Measurements from ENCODE around the gene SLC15A1. TPM values are rescaled to one million over a fixed set of nuclear protein-coding genes. Genes with fewer than 3 reads are reported as not detected.

Gene SLC15A1
- total RNA-seq, 4 donors from 2014 or later, result 16.1 to 56.3 (median 44.1) TPM; not detected in 1

- intact Hi-C loops (cut with DNase I; ENCODE audit: low total_unique reads) (no loop called here), in situ Hi-C loops (cut with MboI; ENCODE audit: low pct_ligation_motif_present in 1 of 4, low pct_unique_long_range_greater_than_20kb in 1 of 4, low sequenced_read_pairs in 3 of 4) (no loop called here)
- Histone ChIP-seq H3K36me3 (no peaks in the 10 kb centered on the region), H3K9me3 (no peaks in the 10 kb centered on the region), H3K27me3 (no peaks in the 10 kb centered on the region), H3K4me1 (no peaks in the 10 kb centered on the region), H3K4me3 (no peak overlapping the region), H3K27ac (no peak overlapping the region)
- DNase-seq, result no peak
- WGBS, 2 donors (ENCODE audit: low coverage in 1 of 2), result 75 to 86% methylated on average over 1 of the region's 1 CpG
- TF ChIP-seq CTCF (IDR thresholded peaks at IDR 0.05) (no peak), POLR2AphosphoS5 (IDR thresholded peaks at IDR 0.05) (no peak), POLR2A (IDR thresholded peaks at IDR 0.05) (no peak), EP300 (IDR thresholded peaks at IDR 0.05; ENCODE audit: low read depth) (no peak)
These were observed 13.5 kb downstream of the SLC15A1 start for GRCh38 chr13:98738993-98739392.

DNA sequence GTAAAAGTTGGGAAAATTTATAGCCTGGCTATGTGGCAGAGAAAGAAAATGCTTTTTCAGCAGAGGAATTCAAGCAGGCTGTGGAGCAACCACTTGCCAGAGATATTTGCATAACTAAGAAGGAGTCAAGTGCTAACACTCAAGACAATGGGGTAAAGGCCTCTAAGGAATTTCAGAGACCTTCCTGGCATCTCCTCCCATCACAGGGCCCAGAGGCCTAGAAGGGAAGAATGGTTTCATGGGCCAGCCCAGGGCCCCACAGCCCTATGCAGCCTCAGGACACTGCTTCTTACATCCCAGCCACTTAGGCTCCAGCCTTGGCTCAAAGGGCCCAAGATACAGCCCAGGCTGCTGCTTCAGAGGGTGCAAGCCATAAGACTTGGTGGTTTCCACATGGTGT is 14.3 kb downstream of the SLC15A1 start:
- Histone ChIP-seq H3K36me3 (no peaks in the 10 kb centered on the region), H3K4me3 (no peak overlapping the region), H3K9me3 (no peaks in the 10 kb centered on the region), H3K27ac (no peak overlapping the region), H3K4me1 (no peaks in the 10 kb centered on the region), H3K27me3 (no peaks in the 10 kb centered on the region)
- DNase-seq, result no peak
- in situ Hi-C loops (cut with MboI; ENCODE audit: low pct_ligation_motif_present in 1 of 4, low pct_unique_long_range_greater_than_20kb in 1 of 4, low sequenced_read_pairs in 3 of 4), result no loop called here
- intact Hi-C loops (cut with DNase I; ENCODE audit: low total_unique reads), result no loop called here
- no peak for TF ChIP-seq POLR2A (IDR thresholded peaks at IDR 0.05)
- no peak for TF ChIP-seq POLR2AphosphoS5 (IDR thresholded peaks at IDR 0.05)
- no peak for TF ChIP-seq EP300 (IDR thresholded peaks at IDR 0.05; ENCODE audit: low read depth)
- TF ChIP-seq CTCF (IDR thresholded peaks at IDR 0.05), result no peak

GRCh38 chr13:98731925-98732324 is 20.5 kb downstream of the SLC15A1 start:
- in situ Hi-C loops (cut with MboI; ENCODE audit: low pct_ligation_motif_present in 1 of 4, low pct_unique_long_range_greater_than_20kb in 1 of 4, low sequenced_read_pairs in 3 of 4), result no loop called here
- intact Hi-C loops (cut with DNase I; ENCODE audit: low total_unique reads), result no loop called here
- Histone ChIP-seq H3K36me3 (no peaks in the 10 kb centered on the region), H3K4me3 (no peak overlapping the region), H3K4me1 (peaks cover 0 to 7% (median 0%) of the 10 kb centered on the region in 4 donors), H3K27me3 (no peaks in the 10 kb centered on the region), H3K27ac (no peak overlapping the region), H3K9me3 (no peaks in the 10 kb centered on the region)
- DNase-seq, result no peak
- WGBS, 2 donors (ENCODE audit: low coverage in 1 of 2), result 40 to 41% methylated on average over 1 to 3 of the region's 3 CpGs
- TF ChIP-seq EP300 (IDR thresholded peaks at IDR 0.05; ENCODE audit: low read depth) (no peak), CTCF (IDR thresholded peaks at IDR 0.05) (no peak), POLR2A (IDR thresholded peaks at IDR 0.05) (no peak), POLR2AphosphoS5 (IDR thresholded peaks at IDR 0.05) (no peak)

- TF ChIP-seq EP300 (IDR thresholded peaks at IDR 0.05; ENCODE audit: low read depth) (no peak), POLR2A (IDR thresholded peaks at IDR 0.05) (no peak), POLR2AphosphoS5 (IDR thresholded peaks at IDR 0.05) (no peak), CTCF (IDR thresholded peaks at IDR 0.05) (no peak)
- H3K36me3 ChIP-seq, result no peaks in the 10 kb centered on the region
- intact Hi-C loops (cut with DNase I; ENCODE audit: low total_unique reads), result no loop called here
- 93 to 96% methylated on average over 6 to 17 of the region's 17 CpGs for WGBS, 2 donors (ENCODE audit: low coverage in 1 of 2)
- H3K27ac ChIP-seq, result no peak overlapping the region
- H3K27me3 ChIP-seq, result no peaks in the 10 kb centered on the region
- H3K9me3 ChIP-seq, result no peaks in the 10 kb centered on the region
- no peak for DNase-seq
- in situ Hi-C loops (cut with MboI; ENCODE audit: low pct_ligation_motif_present in 1 of 4, low pct_unique_long_range_greater_than_20kb in 1 of 4, low sequenced_read_pairs in 3 of 4), result no loop called here
- H3K4me1 ChIP-seq, result peaks cover 0 to 7% (median 0%) of the 10 kb centered on the region in 4 donors
- H3K4me3 ChIP-seq, result no peak overlapping the region
These were observed 21.4 kb downstream of the SLC15A1 start for GRCh38 chr13:98731038-98731437.

All from transverse colon (tissue), 4 donors.